HUES48 (cell line): ENCODE results near the gene ZBTB2.

ENCODE experiments used
- H3K27ac ChIP-seq: one replicate; pipeline ENCODE4 v1.7.0; 2013; ENCODE audit warnings: low read depth, low read length, inconsistent platforms
- H3K27me3 ChIP-seq: 2 replicates; pipeline ENCODE4 v1.6.1; 2013; ENCODE audit warnings: mild to moderate bottlenecking, low read length; ENCODE audit not compliant: control insufficient read depth, insufficient read depth
- H3K36me3 ChIP-seq: 2 replicates; pipeline ENCODE4 v1.6.1; 2013; ENCODE audit warnings: low read length; ENCODE audit not compliant: control insufficient read depth, insufficient read depth
- H3K4me1 ChIP-seq: 2 replicates; pipeline ENCODE4 v1.6.1; 2013; ENCODE audit warnings: mild to moderate bottlenecking, low read length; ENCODE audit not compliant: control insufficient read depth, insufficient read depth
- H3K4me3 ChIP-seq: 2 replicates; pipeline ENCODE4 v1.5.1; 2013; ENCODE audit warnings: mild to moderate bottlenecking, low read depth, low read length
- H3K9ac ChIP-seq: 2 replicates; pipeline ENCODE4 v1.6.1; 2013; ENCODE audit warnings: mild to moderate bottlenecking, low read depth, low read length, moderate library complexity
- H3K9me3 ChIP-seq: 2 replicates; pipeline ENCODE4 v1.6.1; 2013; ENCODE audit warnings: low read length; ENCODE audit not compliant: control insufficient read depth, insufficient read depth

The ZBTB2 gene

DNA sequence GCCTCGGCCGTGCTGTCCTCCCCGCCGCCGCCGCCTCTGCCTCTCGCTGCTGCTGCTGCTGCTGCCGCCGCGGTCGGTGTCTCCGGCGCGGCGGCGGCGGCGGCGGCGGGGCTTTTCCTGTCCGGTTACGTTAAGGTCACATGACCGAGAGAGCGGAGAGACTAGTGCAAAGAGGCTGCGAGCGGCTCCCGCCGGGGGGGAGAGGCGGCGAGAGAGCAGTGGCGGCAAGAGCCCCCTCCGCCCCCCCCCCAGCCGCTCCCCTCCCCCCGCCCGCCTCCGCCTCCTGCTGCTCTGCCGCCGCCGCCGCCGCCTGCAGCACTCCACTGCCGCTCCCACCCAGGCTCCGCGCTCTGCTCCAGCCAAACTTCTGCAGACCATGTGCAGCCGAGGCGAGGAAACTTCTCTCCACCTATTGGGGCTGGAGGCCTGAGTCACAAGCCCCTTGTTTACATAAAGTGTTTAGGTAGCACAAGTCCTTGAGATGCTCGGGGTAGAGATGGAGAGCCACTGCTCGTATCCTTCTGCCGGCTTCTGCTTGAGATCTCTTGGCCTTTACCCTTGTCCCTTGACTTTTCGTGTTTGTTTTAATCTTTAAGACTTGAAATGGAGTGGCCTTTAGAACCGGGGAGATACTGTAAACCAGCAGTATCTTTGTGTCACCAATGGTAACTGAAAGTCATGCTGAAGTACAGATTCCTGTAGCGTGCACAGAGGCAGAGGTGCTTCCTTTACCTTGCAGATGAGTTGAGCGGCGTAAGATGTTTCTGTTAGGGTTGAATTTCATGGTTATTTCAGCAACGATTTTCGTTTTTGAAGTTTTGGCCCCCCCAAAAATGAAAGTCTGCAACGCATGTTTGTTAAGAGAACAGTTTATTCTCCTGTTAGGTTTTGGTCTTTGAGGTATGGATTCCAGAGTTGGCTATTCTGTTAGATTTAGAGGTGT, at the start of gene ZBTB2:
Gene ZBTB2 (minus strand): TSS at position 89 of the 943 bp plus-strand sequence. CDS start 17,922 bp downstream, outside the sequence.
- peak within 1 kb of the TSS; percentile 95 for H3K9ac ChIP-seq
- peaks cover 10% of the 10 kb centered on the region for H3K4me1 ChIP-seq
- no peaks in the 10 kb centered on the region for H3K27me3 ChIP-seq
- peak within 1 kb of the TSS; percentile 100 for H3K27ac ChIP-seq
- H3K9me3 ChIP-seq: no peaks in the 10 kb centered on the region
- H3K4me3 ChIP-seq: peak within 1 kb of the TSS; percentile 93
- peaks cover 10% of the 10 kb centered on the region for H3K36me3 ChIP-seq

DNA sequence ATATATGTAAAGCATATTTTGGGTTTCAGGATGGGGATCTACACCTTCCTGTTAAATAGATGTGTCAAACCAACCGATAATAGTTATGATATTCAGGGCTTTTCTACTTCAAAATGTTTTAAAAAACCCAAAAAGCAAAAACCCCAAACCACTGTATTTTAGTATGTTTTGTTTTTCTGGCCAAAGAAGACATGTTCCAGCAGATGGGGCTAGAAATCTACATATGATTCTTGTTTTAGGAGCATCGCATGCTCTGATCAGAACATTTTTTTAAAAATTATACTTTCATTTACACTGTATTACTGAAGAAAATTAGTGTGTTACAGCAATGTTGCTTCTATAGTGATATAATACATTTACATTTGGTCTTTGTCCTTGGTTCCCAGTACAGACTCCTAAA, 49.6 kb upstream of the ZBTB2 start:
- H3K4me1 ChIP-seq: no peaks in the 10 kb centered on the region
- H3K9me3 ChIP-seq: no peaks in the 10 kb centered on the region
- no peaks in the 10 kb centered on the region for H3K27me3 ChIP-seq
- no peak overlapping the region for H3K9ac ChIP-seq
- H3K36me3 ChIP-seq: peaks cover 70% of the 10 kb centered on the region
- H3K4me3 ChIP-seq: no peak overlapping the region
- no peak overlapping the region for H3K27ac ChIP-seq

- Histone ChIP-seq H3K4me3 (no peak overlapping the region), H3K9ac (no peak overlapping the region), H3K4me1 (no peaks in the 10 kb centered on the region), H3K9me3 (no peaks in the 10 kb centered on the region), H3K27ac (no peak overlapping the region), H3K36me3 (peaks cover 66% of the 10 kb centered on the region), H3K27me3 (no peaks in the 10 kb centered on the region)
These were observed 49.1 kb upstream of the ZBTB2 start for GRCh38 chr6:151440498-151440897.

DNA sequence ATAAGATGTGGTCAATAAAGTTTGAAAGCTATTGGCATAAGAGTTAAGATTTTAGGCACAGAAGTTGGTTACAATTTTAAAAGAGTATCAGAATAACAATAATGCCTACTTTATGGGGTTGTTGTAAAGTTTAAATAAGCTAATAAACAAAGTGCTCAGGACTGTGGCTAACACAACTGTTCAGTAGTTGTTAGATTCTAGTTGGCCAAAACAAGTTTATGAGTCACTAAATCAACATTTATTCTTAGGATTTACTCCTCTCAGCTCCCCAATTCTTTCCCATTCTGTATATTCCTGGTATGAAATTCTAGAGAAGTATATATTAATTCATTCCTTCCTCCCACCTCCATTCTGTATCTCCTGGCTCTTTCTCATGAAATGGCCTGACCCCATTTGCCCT, 46.0 kb upstream of the ZBTB2 start:
- H3K9ac ChIP-seq: no peak overlapping the region

DNA sequence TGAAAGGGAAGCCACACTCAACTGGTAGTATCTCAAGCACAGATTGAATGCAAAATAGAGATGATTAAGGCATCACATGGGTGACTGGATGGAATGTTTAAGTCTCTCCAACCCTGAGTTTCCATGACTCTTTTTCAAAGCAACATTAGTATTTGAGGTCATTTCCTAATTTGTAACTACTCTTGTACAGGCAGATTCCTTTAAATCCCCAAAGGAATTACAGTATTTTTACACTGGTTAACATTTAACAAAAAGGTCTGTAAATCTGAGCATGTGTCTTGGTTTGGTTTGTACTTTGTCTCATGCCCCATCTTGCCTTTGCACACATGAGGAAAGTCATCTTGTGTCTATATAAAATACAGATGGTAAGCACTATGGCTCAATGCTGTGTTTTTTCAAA, 45.4 kb upstream of the ZBTB2 start:
- no peaks in the 10 kb centered on the region for H3K9me3 ChIP-seq
- no peaks in the 10 kb centered on the region for H3K4me1 ChIP-seq
- no peak overlapping the region for H3K9ac ChIP-seq
- peaks cover 55% of the 10 kb centered on the region for H3K36me3 ChIP-seq
- H3K4me3 ChIP-seq: no peak overlapping the region
- no peaks in the 10 kb centered on the region for H3K27me3 ChIP-seq
- H3K27ac ChIP-seq: no peak overlapping the region

More for the DNA sequence above, 46.0 kb upstream of the ZBTB2 start:
- Histone ChIP-seq H3K4me1 (no peaks in the 10 kb centered on the region), H3K27me3 (no peaks in the 10 kb centered on the region), H3K9me3 (no peaks in the 10 kb centered on the region), H3K4me3 (no peak overlapping the region), H3K36me3 (peaks cover 55% of the 10 kb centered on the region), H3K27ac (no peak overlapping the region)

GRCh38 chr6:151436300-151436699, 44.9 kb upstream of the ZBTB2 start:
- no peaks in the 10 kb centered on the region for H3K4me1 ChIP-seq
- H3K9ac ChIP-seq: no peak overlapping the region
- no peak overlapping the region for H3K4me3 ChIP-seq
- no peak overlapping the region for H3K27ac ChIP-seq
- no peaks in the 10 kb centered on the region for H3K9me3 ChIP-seq
- peaks cover 56% of the 10 kb centered on the region for H3K36me3 ChIP-seq
- no peaks in the 10 kb centered on the region for H3K27me3 ChIP-seq

- Histone ChIP-seq H3K4me3 (no peak overlapping the region), H3K9me3 (no peaks in the 10 kb centered on the region), H3K27ac (no peak overlapping the region), H3K27me3 (no peaks in the 10 kb centered on the region), H3K9ac (no peak overlapping the region), H3K4me1 (no peaks in the 10 kb centered on the region), H3K36me3 (peaks cover 75% of the 10 kb centered on the region)
These were observed 43.0 kb upstream of the ZBTB2 start for GRCh38 chr6:151434369-151434768.

DNA sequence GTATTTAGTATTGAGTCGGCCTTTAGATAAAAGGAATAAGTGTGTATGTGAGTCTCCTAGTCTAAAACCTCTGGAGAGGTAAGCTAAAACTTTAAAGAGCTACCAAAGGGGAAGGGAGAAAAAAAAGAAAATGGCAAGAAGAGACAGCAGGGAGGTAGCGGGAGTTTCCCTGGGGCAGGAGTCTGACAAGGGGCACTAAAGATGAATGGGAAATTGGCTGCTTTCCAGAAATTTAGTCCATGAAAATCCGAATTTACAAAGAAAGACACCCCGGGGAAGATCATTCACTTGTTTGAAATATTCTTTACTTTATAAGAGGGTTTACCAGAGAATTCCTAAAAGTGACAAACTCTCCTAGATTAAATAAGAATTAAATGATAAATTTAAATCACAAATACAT, 41.3 kb upstream of the ZBTB2 start:
- Histone ChIP-seq H3K27ac (no peak overlapping the region), H3K36me3 (peaks cover 82% of the 10 kb centered on the region), H3K9me3 (no peaks in the 10 kb centered on the region), H3K27me3 (no peaks in the 10 kb centered on the region), H3K9ac (no peak overlapping the region), H3K4me1 (no peaks in the 10 kb centered on the region), H3K4me3 (no peak overlapping the region)

GRCh38 chr6:151431337-151431736, 40.0 kb upstream of the ZBTB2 start:
- H3K36me3 ChIP-seq: peaks cover 79% of the 10 kb centered on the region
- no peaks in the 10 kb centered on the region for H3K9me3 ChIP-seq
- H3K27me3 ChIP-seq: no peaks in the 10 kb centered on the region
- no peak overlapping the region for H3K9ac ChIP-seq
- no peak overlapping the region for H3K27ac ChIP-seq
- H3K4me1 ChIP-seq: no peaks in the 10 kb centered on the region
- no peak overlapping the region for H3K4me3 ChIP-seq

DNA sequence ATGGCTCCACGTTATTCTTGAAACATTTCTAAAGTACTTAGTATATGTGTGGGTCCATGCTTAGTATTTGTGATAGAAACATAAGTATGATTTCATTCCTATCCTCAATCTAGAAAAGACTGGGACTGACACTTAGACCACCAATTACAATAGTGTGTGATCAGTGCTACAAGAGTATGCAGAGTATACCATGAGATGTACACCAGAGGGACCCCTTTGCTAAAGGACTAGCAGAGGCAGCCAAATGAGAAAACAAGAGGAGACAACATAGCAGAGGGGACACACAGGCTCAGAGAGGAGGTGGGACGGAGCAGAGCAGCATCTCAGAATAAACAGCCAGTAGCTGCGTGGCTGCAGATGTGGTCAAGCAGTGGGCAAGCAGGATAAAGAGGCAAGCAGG, 39.5 kb upstream of the ZBTB2 start:
- H3K27ac ChIP-seq: no peak overlapping the region
- H3K4me1 ChIP-seq: no peaks in the 10 kb centered on the region
- H3K36me3 ChIP-seq: peaks cover 79% of the 10 kb centered on the region
- H3K9me3 ChIP-seq: no peaks in the 10 kb centered on the region
- no peak overlapping the region for H3K4me3 ChIP-seq
- H3K9ac ChIP-seq: no peak overlapping the region
- no peaks in the 10 kb centered on the region for H3K27me3 ChIP-seq

DNA sequence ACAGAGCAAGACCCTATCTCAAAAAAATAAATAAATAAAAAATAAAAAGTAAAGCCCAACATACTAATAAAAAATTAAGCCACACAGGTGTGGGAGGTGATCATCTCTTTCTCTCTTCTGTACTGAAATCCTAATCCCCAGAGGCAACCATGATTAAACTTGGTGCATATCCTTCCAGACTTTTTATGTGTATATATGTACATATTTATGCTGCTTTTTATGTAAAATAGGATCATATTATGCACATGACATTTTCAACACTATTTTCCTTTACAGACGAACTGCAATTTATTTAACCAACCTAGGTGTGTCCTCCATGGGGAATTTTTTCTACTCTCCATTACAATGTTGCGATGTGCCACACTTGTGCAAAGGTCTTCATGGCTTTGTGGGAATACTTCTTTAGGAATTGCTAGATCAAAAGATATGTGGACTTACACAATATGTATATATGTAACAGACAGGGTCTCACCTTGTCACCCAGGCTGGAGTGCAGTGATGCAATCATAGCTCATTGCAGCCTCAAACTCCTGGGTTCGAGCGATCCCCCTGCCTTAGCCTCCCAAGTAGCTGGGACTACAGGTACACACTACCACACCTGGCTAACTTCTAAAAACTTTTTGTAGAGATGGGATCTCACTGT, 36.9 kb upstream of the ZBTB2 start:
- Histone ChIP-seq H3K27ac (no peak overlapping the region), H3K27me3 (no peaks in the 10 kb centered on the region), H3K36me3 (peaks cover 92% of the 10 kb centered on the region), H3K9me3 (no peaks in the 10 kb centered on the region), H3K9ac (no peak overlapping the region), H3K4me1 (no peaks in the 10 kb centered on the region), H3K4me3 (no peak overlapping the region)
